B cell (primary cell): ENCODE measurements around the gene CACNA2D2.

Experiments used
- EZH2 ChIP-seq: IDR thresholded peaks from 2 replicates; pipeline ENCODE4 v1.6.1; 2012; ENCODE audit warnings: borderline replicate concordance, low read depth, mild to moderate bottlenecking, moderate library complexity, low read length; ENCODE audit not compliant: insufficient read depth, poor library complexity, severe bottlenecking
- TF ChIP-seq, protein P1 (sequence below): fragments of 200-600 bp; IDR thresholded peaks from one replicate; pipeline ENCODE4 v1.8.0; 2022; ENCODE audit warnings: antibody characterized with exemption, mild to moderate bottlenecking

DNA sequence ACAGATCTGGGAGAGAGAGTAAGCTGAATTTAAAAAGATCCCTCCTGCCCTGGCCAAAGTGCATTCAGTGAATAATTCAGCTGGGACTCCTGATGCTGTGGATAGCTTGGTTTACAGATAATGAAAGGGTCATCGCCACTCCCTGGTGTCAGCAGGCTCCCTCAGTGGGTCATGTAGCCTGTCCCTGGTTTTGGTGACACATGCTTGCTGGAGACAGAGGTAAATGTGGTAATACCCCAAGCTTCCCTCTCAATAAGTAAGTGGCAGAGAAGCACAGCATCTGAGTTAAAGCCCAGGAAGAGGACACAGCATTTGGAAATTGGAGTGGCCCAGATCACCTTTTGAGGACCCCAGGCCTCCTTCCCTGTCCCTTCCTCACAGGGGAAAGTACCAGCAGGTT lies 146.0 kb downstream of the CACNA2D2 start:
- TF ChIP-seq, protein P1, sequence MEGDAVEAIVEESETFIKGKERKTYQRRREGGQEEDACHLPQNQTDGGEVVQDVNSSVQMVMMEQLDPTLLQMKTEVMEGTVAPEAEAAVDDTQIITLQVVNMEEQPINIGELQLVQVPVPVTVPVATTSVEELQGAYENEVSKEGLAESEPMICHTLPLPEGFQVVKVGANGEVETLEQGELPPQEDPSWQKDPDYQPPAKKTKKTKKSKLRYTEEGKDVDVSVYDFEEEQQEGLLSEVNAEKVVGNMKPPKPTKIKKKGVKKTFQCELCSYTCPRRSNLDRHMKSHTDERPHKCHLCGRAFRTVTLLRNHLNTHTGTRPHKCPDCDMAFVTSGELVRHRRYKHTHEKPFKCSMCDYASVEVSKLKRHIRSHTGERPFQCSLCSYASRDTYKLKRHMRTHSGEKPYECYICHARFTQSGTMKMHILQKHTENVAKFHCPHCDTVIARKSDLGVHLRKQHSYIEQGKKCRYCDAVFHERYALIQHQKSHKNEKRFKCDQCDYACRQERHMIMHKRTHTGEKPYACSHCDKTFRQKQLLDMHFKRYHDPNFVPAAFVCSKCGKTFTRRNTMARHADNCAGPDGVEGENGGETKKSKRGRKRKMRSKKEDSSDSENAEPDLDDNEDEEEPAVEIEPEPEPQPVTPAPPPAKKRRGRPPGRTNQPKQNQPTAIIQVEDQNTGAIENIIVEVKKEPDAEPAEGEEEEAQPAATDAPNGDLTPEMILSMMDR = no peak
- no peak for TF ChIP-seq EZH2
